ENCODE measurements around the gene PCYT1B. TPM values are rescaled to one million over a fixed set of nuclear protein-coding genes. Genes with fewer than 3 reads are reported as not detected.

Gene PCYT1B
- total and polyA plus RNA-seq, 2 experiments from 2014 or later, result 5.8 to 14.6 TPM

DNA sequence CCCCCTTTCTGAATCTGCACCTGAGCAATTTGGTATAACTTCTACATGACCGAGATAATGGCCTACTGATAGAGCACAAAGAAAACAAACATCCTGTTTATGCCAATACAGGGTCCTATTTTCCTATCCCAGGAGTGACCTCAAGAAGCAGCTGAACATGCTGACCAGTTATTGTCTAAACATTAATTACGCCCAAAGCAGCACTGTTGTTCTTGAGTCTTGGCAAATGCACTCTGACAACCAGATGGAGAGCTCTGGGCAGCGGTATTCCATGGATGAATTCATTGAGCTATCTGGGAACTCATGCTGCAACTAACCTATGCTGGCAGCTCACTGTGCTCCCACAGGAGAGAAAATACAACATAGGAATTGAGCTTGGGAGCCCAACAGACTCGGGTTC is 52.6 kb downstream of the PCYT1B start:
- H3K9me2 ChIP-seq (ENCODE audit: insufficient read depth), result no peaks in the 10 kb centered on the region
- no peak overlapping the region for H3K4me2 ChIP-seq
- H3K27ac Mint-ChIP-seq, result no peak overlapping the region; the same call in 1 of the 2 replicates
- no peaks in the 10 kb centered on the region for H3K4me1 Mint-ChIP-seq
- H3K79me2 ChIP-seq (replicated peaks; ENCODE audit: insufficient read depth), result no peaks in the 10 kb centered on the region
- H3K27me3 ChIP-seq (ENCODE audit: insufficient read depth), result no peaks in the 10 kb centered on the region
- no peaks in the 10 kb centered on the region for H3K9me3 Mint-ChIP-seq
- H3K27ac ChIP-seq (ENCODE audit: low read depth), result no peak overlapping the region
- ATAC-seq, result no peak
- TF ChIP-seq, protein P1, sequence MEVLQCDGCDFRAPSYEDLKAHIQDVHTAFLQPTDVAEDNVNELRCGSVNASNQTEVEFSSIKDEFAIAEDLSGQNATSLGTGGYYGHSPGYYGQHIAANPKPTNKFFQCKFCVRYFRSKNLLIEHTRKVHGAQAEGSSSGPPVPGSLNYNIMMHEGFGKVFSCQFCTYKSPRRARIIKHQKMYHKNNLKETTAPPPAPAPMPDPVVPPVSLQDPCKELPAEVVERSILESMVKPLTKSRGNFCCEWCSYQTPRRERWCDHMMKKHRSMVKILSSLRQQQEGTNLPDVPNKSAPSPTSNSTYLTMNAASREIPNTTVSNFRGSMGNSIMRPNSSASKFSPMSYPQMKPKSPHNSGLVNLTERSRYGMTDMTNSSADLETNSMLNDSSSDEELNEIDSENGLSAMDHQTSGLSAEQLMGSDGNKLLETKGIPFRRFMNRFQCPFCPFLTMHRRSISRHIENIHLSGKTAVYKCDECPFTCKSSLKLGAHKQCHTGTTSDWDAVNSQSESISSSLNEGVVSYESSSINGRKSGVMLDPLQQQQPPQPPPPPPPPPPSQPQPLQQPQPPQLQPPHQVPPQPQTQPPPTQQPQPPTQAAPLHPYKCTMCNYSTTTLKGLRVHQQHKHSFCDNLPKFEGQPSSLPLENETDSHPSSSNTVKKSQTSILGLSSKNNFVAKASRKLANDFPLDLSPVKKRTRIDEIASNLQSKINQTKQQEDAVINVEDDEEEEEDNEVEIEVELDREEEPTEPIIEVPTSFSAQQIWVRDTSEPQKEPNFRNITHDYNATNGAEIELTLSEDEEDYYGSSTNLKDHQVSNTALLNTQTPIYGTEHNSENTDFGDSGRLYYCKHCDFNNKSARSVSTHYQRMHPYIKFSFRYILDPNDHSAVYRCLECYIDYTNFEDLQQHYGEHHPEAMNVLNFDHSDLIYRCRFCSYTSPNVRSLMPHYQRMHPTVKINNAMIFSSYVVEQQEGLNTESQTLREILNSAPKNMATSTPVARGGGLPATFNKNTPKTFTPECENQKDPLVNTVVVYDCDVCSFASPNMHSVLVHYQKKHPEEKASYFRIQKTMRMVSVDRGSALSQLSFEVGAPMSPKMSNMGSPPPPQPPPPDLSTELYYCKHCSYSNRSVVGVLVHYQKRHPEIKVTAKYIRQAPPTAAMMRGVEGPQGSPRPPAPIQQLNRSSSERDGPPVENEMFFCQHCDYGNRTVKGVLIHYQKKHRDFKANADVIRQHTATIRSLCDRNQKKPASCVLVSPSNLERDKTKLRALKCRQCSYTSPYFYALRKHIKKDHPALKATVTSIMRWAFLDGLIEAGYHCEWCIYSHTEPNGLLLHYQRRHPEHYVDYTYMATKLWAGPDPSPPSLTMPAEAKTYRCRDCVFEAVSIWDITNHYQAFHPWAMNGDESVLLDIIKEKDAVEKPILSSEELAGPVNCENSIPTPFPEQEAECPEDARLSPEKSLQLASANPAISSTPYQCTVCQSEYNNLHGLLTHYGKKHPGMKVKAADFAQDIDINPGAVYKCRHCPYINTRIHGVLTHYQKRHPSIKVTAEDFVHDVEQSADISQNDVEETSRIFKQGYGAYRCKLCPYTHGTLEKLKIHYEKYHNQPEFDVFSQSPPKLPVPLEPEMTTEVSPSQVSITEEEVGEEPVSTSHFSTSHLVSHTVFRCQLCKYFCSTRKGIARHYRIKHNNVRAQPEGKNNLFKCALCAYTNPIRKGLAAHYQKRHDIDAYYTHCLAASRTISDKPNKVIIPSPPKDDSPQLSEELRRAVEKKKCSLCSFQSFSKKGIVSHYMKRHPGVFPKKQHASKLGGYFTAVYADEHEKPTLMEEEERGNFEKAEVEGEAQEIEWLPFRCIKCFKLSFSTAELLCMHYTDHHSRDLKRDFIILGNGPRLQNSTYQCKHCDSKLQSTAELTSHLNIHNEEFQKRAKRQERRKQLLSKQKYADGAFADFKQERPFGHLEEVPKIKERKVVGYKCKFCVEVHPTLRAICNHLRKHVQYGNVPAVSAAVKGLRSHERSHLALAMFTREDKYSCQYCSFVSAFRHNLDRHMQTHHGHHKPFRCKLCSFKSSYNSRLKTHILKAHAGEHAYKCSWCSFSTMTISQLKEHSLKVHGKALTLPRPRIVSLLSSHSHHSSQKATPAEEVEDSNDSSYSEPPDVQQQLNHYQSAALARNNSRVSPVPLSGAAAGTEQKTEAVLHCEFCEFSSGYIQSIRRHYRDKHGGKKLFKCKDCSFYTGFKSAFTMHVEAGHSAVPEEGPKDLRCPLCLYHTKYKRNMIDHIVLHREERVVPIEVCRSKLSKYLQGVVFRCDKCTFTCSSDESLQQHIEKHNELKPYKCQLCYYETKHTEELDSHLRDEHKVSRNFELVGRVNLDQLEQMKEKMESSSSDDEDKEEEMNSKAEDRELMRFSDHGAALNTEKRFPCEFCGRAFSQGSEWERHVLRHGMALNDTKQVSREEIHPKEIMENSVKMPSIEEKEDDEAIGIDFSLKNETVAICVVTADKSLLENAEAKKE (CRISPR knock-in tag; IDR thresholded peaks at IDR 0.05), result no peak
- TF ChIP-seq CREB1 (CRISPR knock-in tag; IDR thresholded peaks at IDR 0.05; ENCODE audit: low read depth) (no peak), JUNB (IDR thresholded peaks at IDR 0.05; ENCODE audit: unreplicated experiment) (no peak)
- no peaks in the 10 kb centered on the region for H4K20me1 ChIP-seq (replicated peaks; ENCODE audit: insufficient read depth)
- H3F3A ChIP-seq (replicated peaks; ENCODE audit: low read depth), result no peaks in the 10 kb centered on the region
- 0 out of 3 replicates have a peak, but pooled peaks cover 1% of the 10 kb centered on the region for H3K36me3 Mint-ChIP-seq (ENCODE audit: low read depth)
- DNase-seq (ENCODE audit: low spot score), result no peak
- H2AFZ ChIP-seq, result no peak overlapping the region
- H3K4me1 ChIP-seq (ENCODE audit: insufficient read depth), result no peaks in the 10 kb centered on the region
- no peaks in the 10 kb centered on the region for H3K27me3 Mint-ChIP-seq (ENCODE audit: insufficient read depth, low read depth, poor library complexity)
- H3K36me3 ChIP-seq (ENCODE audit: insufficient read depth), result no peaks in the 10 kb centered on the region
- H3K4me3 ChIP-seq, result no peak overlapping the region
- no peak overlapping the region for H3K4me3 Mint-ChIP-seq

DNA sequence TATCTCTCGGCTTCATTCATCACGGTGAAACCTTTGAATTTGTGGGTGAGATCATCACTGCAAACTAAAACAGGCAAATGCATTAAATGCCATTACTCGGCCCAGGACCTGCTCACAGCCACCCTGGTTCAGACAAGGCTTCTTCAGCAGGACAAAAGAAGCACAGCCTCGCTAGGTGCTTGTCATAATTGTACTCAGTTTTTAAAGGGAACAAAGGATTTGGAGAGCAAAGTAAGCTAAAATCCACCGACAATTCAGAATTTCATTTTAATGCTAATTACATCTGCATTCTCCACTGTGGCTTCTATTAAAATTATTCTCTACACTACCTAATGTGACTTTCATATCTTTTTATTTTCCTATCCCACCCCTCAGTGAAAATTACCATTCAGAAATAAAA is 57.0 kb downstream of the PCYT1B start:
- no peak for ATAC-seq
- no peak overlapping the region for H3K27ac ChIP-seq (ENCODE audit: low read depth)

More for the DNA sequence above, 57.0 kb downstream of the PCYT1B start:
- no peaks in the 10 kb centered on the region for H3K27me3 Mint-ChIP-seq (ENCODE audit: insufficient read depth, low read depth, poor library complexity)
- Histone ChIP-seq H3K4me2 (no peak overlapping the region), H3F3A (replicated peaks; ENCODE audit: low read depth) (no peaks in the 10 kb centered on the region), H2AFZ (no peak overlapping the region), H3K27me3 (ENCODE audit: insufficient read depth) (no peaks in the 10 kb centered on the region), H3K79me2 (replicated peaks; ENCODE audit: insufficient read depth) (no peaks in the 10 kb centered on the region), H3K4me1 (ENCODE audit: insufficient read depth) (no peaks in the 10 kb centered on the region), H4K20me1 (replicated peaks; ENCODE audit: insufficient read depth) (no peaks in the 10 kb centered on the region), H3K36me3 (ENCODE audit: insufficient read depth) (no peaks in the 10 kb centered on the region), H3K4me3 (no peak overlapping the region), H3K9me2 (ENCODE audit: insufficient read depth) (no peaks in the 10 kb centered on the region)
- no peak overlapping the region for H3K27ac Mint-ChIP-seq
- no peak overlapping the region for H3K4me3 Mint-ChIP-seq
- no peaks in the 10 kb centered on the region; the same call in 2 of the 3 replicates for H3K9me3 Mint-ChIP-seq
- H3K4me1 Mint-ChIP-seq, result no peaks in the 10 kb centered on the region
- TF ChIP-seq STAT1 (IDR thresholded peaks at IDR 0.05; ENCODE audit: unreplicated experiment), result no peak
- TF ChIP-seq, protein P1 (CRISPR knock-in tag; IDR thresholded peaks at IDR 0.05), result no peak
- peaks cover 26% of the 10 kb centered on the region for H3K36me3 Mint-ChIP-seq (ENCODE audit: low read depth)
- DNase-seq (ENCODE audit: low spot score), result no peak

Measured in GM23338 (cell line).